HEK293 (cell line): Measurements from ENCODE around the gene BCORL1.

Experiments used
- CTCF ChIA-PET: fragments of 350-600 bp; formaldehyde crosslinking; extraction: SDS; loops from one replicate; lab custom pipeline; 2021; ENCODE audit warnings: antibody characterized with exemption; lab: Yijun Ruan, JAX
- POLR2A ChIA-PET: fragments of 300-600 bp; formaldehyde crosslinking; extraction: SDS; loops from one replicate; lab custom pipeline; 2020; ENCODE audit warnings: antibody characterized with exemption, inconsistent platforms; lab: Yijun Ruan, JAX
- H3K27ac ChIP-seq: fragments of 200-500 bp; sonication (Bioruptor generic); 2 replicates; pipeline ENCODE4 v1.5.1; 2014; ENCODE audit warnings: low read depth, low read length, control low read depth, inconsistent platforms; ENCODE audit errors: extremely low read depth
- H3K36me3 ChIP-seq, 2 experiments: fragments of 200-500 bp in 1 of 2; sonication (Bioruptor generic) in 1 of 2; 1 replicate in 1 of 2; 2 replicates in 1 of 2; pipeline ENCODE4 v1.5.1; 2014 to 2017; ENCODE audit warnings: inconsistent platforms in 2 of 2, low read length in 2 of 2; ENCODE audit not compliant: control insufficient read depth in 2 of 2, insufficient read depth in 1 of 2
- H3K4me1 ChIP-seq: fragments of 200-500 bp; sonication (Bioruptor generic); 2 replicates; pipeline ENCODE4 v1.5.1; 2014; ENCODE audit warnings: mild to moderate bottlenecking, low read length, inconsistent platforms; ENCODE audit not compliant: control insufficient read depth, insufficient read depth
- H3K4me3 ChIP-seq: 2 replicates; pipeline ENCODE4 v1.5.1; 2011; ENCODE audit warnings: low read depth, mild to moderate bottlenecking, control low read depth, low read length, moderate library complexity
- H3K9me3 ChIP-seq: fragments of 200-500 bp; sonication (Bioruptor generic); 2 replicates; pipeline ENCODE4 v1.5.1; 2014; ENCODE audit warnings: low read depth, low read length, inconsistent platforms; ENCODE audit not compliant: control insufficient read depth, insufficient read depth
- BCL11B ChIP-seq: fragments of 450-650 bp; formaldehyde crosslinking; IDR thresholded peaks from 2 replicates; pipeline ENCODE4 v1.5.1; 2016; ENCODE audit warnings: low read depth, missing biosample characterization, missing genetic modification characterization
- GLIS1 ChIP-seq: fragments of 450-650 bp; formaldehyde crosslinking; IDR thresholded peaks from 2 replicates; pipeline ENCODE4 v1.5.1; 2016; ENCODE audit warnings: missing biosample characterization, missing genetic modification characterization
- PRDM1 ChIP-seq: fragments of 450-650 bp; formaldehyde crosslinking; IDR thresholded peaks from 2 replicates; pipeline ENCODE4; 2016; ENCODE audit warnings: missing biosample characterization, missing genetic modification characterization
- ZBTB8A ChIP-seq: fragments of 450-650 bp; formaldehyde crosslinking; IDR thresholded peaks from 2 replicates; pipeline ENCODE4 v1.5.1; 2016; ENCODE audit warnings: missing biosample characterization, missing genetic modification characterization
- ZFHX2 ChIP-seq: fragments of 450-650 bp; formaldehyde crosslinking; conservative IDR thresholded peaks from 2 replicates; pipeline ENCODE4 v1.5.1; 2016; ENCODE audit warnings: missing biosample characterization, missing genetic modification characterization
- ZNF211 ChIP-seq: fragments of 450-650 bp; formaldehyde crosslinking; IDR thresholded peaks from 2 replicates; pipeline ENCODE4 v1.5.1; 2016; ENCODE audit warnings: low read depth, missing biosample characterization, missing genetic modification characterization
- ZNF223 ChIP-seq: fragments of 450-650 bp; formaldehyde crosslinking; IDR thresholded peaks from 2 replicates; pipeline ENCODE4 v1.5.1; 2016; ENCODE audit warnings: missing biosample characterization, missing genetic modification characterization
- ZNF239 ChIP-seq: fragments of 450-650 bp; formaldehyde crosslinking; IDR thresholded peaks from 2 replicates; pipeline ENCODE4 v1.5.1; 2016; ENCODE audit warnings: missing biosample characterization, missing genetic modification characterization
- ZNF37A ChIP-seq: fragments of 450-650 bp; IDR thresholded peaks from 2 replicates; pipeline ENCODE4 v1.5.1; 2018; ENCODE audit warnings: missing biosample characterization, missing genetic modification characterization
- ZNF394 ChIP-seq: fragments of 450-650 bp; formaldehyde crosslinking; IDR thresholded peaks from 2 replicates; pipeline ENCODE4 v1.5.1; 2016; ENCODE audit warnings: missing biosample characterization, missing genetic modification characterization, mild to moderate bottlenecking, moderate library complexity, borderline replicate concordance
- ZNF426 ChIP-seq: fragments of 450-650 bp; formaldehyde crosslinking; IDR thresholded peaks from 2 replicates; pipeline ENCODE4 v1.5.1; 2017; ENCODE audit warnings: missing biosample characterization, missing genetic modification characterization, mild to moderate bottlenecking, inconsistent platforms, moderate library complexity
- ZNF48 ChIP-seq: fragments of 450-650 bp; formaldehyde crosslinking; IDR thresholded peaks from 2 replicates; pipeline ENCODE4 v1.5.1; 2016; ENCODE audit warnings: missing biosample characterization, missing genetic modification characterization
- ZNF561 ChIP-seq: fragments of 450-650 bp; IDR thresholded peaks from 2 replicates; pipeline ENCODE4 v1.5.1; 2018; ENCODE audit warnings: missing biosample characterization, missing genetic modification characterization, borderline replicate concordance
- ZNF610 ChIP-seq: fragments of 450-650 bp; formaldehyde crosslinking; IDR thresholded peaks from 2 replicates; pipeline ENCODE4 v1.5.1; 2016; ENCODE audit warnings: missing biosample characterization, missing genetic modification characterization, borderline replicate concordance
- ZNF76 ChIP-seq: fragments of 450-650 bp; formaldehyde crosslinking; IDR thresholded peaks from 2 replicates; pipeline ENCODE4; 2016; ENCODE audit warnings: low read depth, missing biosample characterization, missing genetic modification characterization, borderline replicate concordance
- ZNF768 ChIP-seq: fragments of 450-650 bp; formaldehyde crosslinking; IDR thresholded peaks from 2 replicates; pipeline ENCODE4 v1.5.1; 2018; ENCODE audit warnings: missing biosample characterization, mild to moderate bottlenecking, missing genetic modification characterization
- ZNF776 ChIP-seq: fragments of 450-650 bp; formaldehyde crosslinking; IDR thresholded peaks from 2 replicates; pipeline ENCODE4 v1.5.0; 2017; ENCODE audit warnings: missing biosample characterization, missing genetic modification characterization, borderline replicate concordance
- ZNF791 ChIP-seq: fragments of 450-650 bp; formaldehyde crosslinking; IDR thresholded peaks from 2 replicates; pipeline ENCODE4 v1.5.1; 2016; ENCODE audit warnings: missing biosample characterization, missing genetic modification characterization
- TF ChIP-seq, protein P1 (sequence below): fragments of 450-650 bp; formaldehyde crosslinking; IDR thresholded peaks from 2 replicates; pipeline ENCODE4 v1.5.1; 2016; ENCODE audit warnings: missing biosample characterization, missing genetic modification characterization
- TF ChIP-seq, protein P2 (sequence below): fragments of 450-650 bp; formaldehyde crosslinking; IDR thresholded peaks from 2 replicates; pipeline ENCODE4 v1.5.1; 2016; ENCODE audit warnings: missing biosample characterization, missing genetic modification characterization
- TF ChIP-seq, protein P3 (sequence below): fragments of 450-650 bp; formaldehyde crosslinking; IDR thresholded peaks from 2 replicates; pipeline ENCODE4 v1.5.1; 2017; ENCODE audit warnings: missing biosample characterization, missing genetic modification characterization

BCORL1 gene

DNA sequence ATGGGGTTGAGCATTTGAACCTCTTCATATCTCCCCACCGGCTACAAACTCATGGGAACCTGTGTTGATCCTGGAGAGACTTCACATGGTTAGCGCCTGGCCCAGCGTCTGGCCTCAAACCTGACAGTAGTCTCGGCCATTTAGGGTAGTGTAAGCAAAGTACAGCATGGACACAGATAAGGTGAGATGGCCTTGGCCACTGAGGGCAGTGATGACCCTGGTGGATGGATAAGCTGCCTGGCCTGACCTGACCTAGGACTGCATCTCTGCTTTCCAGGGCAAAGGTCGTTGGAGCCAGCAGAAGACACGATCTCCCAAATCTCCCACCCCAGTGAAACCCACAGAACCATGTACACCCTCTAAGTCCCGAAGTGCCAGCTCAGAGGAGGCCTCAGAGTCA lies 51.7 kb downstream of the BCORL1 start:
- Histone ChIP-seq H3K4me3 (no peak overlapping the region), H3K4me1 (no peaks in the 10 kb centered on the region), H3K27ac (no peak overlapping the region), H3K36me3 (peaks cover 14 to 86% of the 10 kb centered on the region in 2 experiments), H3K9me3 (no peaks in the 10 kb centered on the region)
- no peak for TF ChIP-seq ZNF223 (tag by site-specific recombination)
- TF ChIP-seq ZNF48 (tag by site-specific recombination), result no peak
- TF ChIP-seq PRDM1 (tag by site-specific recombination), result no peak
- no peak for TF ChIP-seq ZNF394 (tag by site-specific recombination)
- no peak for TF ChIP-seq ZNF610
- TF ChIP-seq BCL11B (tag by site-specific recombination), result no peak
- no peak for TF ChIP-seq ZFHX2 (tag by site-specific recombination)
- TF ChIP-seq, protein P1, sequence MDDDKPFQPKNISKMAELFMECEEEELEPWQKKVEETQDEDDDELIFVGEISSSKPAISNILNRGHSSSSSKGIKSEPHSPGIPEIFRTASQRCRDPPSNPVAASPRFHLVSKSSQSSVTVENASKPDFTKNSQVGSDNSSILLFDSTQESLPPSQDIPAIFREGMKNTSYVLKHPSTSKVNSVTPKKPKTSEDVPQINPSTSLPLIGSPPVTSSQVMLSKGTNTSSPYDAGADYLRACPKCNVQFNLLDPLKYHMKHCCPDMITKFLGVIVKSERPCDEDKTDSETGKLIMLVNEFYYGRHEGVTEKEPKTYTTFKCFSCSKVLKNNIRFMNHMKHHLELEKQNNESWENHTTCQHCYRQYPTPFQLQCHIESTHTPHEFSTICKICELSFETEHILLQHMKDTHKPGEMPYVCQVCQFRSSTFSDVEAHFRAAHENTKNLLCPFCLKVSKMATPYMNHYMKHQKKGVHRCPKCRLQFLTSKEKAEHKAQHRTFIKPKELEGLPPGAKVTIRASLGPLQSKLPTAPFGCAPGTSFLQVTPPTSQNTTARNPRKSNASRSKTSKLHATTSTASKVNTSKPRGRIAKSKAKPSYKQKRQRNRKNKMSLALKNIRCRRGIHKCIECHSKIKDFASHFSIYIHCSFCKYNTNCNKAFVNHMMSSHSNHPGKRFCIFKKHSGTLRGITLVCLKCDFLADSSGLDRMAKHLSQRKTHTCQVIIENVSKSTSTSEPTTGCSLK (tag by site-specific recombination), result no peak
- no peak for TF ChIP-seq ZNF426
- TF ChIP-seq, protein P2, sequence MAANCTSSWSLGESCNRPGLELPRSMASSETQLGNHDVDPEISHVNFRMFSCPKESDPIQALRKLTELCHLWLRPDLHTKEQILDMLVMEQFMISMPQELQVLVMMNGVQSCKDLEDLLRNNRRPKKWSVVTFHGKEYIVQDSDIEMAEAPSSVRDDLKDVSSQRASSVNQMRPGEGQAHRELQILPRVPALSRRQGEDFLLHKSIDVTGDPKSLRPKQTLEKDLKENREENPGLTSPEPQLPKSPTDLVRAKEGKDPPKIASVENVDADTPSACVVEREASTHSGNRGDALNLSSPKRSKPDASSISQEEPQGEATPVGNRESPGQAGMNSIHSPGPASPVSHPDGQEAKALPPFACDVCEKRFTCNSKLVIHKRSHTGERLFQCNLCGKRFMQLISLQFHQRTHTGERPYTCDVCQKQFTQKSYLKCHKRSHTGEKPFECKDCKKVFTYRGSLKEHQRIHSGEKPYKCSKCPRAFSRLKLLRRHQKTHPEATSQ (tag by site-specific recombination), result no peak
- TF ChIP-seq ZNF211 (tag by site-specific recombination), result no peak
- TF ChIP-seq GLIS1, result no peak
- no peak for TF ChIP-seq ZNF239 (tag by site-specific recombination)
- TF ChIP-seq ZBTB8A (tag by site-specific recombination), result no peak
- no peak for TF ChIP-seq ZNF776 (tag by site-specific recombination)
- no peak for TF ChIP-seq ZNF76 (tag by site-specific recombination)
- no peak for TF ChIP-seq ZNF768 (tag by site-specific recombination)
- no peak for TF ChIP-seq ZNF561 (tag by site-specific recombination)
- TF ChIP-seq, protein P3, sequence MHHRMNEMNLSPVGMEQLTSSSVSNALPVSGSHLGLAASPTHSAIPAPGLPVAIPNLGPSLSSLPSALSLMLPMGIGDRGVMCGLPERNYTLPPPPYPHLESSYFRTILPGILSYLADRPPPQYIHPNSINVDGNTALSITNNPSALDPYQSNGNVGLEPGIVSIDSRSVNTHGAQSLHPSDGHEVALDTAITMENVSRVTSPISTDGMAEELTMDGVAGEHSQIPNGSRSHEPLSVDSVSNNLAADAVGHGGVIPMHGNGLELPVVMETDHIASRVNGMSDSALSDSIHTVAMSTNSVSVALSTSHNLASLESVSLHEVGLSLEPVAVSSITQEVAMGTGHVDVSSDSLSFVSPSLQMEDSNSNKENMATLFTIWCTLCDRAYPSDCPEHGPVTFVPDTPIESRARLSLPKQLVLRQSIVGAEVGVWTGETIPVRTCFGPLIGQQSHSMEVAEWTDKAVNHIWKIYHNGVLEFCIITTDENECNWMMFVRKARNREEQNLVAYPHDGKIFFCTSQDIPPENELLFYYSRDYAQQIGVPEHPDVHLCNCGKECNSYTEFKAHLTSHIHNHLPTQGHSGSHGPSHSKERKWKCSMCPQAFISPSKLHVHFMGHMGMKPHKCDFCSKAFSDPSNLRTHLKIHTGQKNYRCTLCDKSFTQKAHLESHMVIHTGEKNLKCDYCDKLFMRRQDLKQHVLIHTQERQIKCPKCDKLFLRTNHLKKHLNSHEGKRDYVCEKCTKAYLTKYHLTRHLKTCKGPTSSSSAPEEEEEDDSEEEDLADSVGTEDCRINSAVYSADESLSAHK (tag by site-specific recombination), result no peak
- ChIA-PET CTCF (interaction anchor here (0.6 to 1.1 kb wide), 3 partner anchors 10 to 109 kb away, joined by 3 to 4 read pairs (median 3); no protein-coding TSS in a partner anchor), POLR2A (no interaction called here)

DNA sequence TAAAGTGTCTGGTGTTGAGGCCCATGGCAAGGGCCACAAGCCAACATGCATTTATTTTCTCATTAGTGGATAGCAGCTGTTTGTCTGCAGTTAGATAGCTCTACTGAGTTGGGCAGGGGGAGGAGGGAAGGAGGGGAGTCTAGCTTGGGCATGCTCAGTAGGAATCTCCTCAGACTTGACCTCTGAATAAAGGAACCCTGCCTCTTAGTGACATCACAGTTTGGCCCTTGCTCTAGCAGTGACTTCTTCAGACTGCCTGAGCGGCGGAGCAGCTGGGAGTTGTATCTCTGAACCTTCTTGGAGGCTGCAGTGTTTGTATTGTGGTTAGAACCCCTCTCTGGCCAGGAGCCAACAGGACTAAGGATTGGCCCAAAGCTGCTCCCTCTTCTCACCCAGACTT lies 57.4 kb downstream of the BCORL1 start:
- Histone ChIP-seq H3K4me3 (no peak overlapping the region), H3K36me3 (peaks cover 29 to 70% of the 10 kb centered on the region in 2 experiments; a peak in 2 of 3 replicates), H3K27ac (no peak overlapping the region)
- CTCF ChIA-PET, result interaction anchor here (0.9 to 4.4 kb wide), 4 partner anchors 12 to 760 kb away, joined by 3 to 27 read pairs (median 5); no protein-coding TSS in a partner anchor
- TF ChIP-seq ZNF37A (tag by site-specific recombination) (no peak), ZNF791 (tag by site-specific recombination) (no peak)
- TF ChIP-seq, all 188 proteins: peak for 0
- Histone ChIP-seq H3K9me3 (no peaks in the 10 kb centered on the region), H3K4me1 (no peaks in the 10 kb centered on the region)
- POLR2A ChIA-PET, result no interaction called here
